ENCODE results near the gene FAM222B. TPM values are rescaled to one million over a fixed set of nuclear protein-coding genes. Genes with fewer than 3 reads are reported as not detected.
A peak's percentile ranks its signal among the peaks of the same experiment; 100 is the strongest.

Gene FAM222B
- total and polyA plus RNA-seq, 9 of the 15 experiments (the other 6 are each of a cell fraction or from before 2014, with no cell fraction given), result 4.0 to 34.6 (median 7.5) TPM

DNA sequence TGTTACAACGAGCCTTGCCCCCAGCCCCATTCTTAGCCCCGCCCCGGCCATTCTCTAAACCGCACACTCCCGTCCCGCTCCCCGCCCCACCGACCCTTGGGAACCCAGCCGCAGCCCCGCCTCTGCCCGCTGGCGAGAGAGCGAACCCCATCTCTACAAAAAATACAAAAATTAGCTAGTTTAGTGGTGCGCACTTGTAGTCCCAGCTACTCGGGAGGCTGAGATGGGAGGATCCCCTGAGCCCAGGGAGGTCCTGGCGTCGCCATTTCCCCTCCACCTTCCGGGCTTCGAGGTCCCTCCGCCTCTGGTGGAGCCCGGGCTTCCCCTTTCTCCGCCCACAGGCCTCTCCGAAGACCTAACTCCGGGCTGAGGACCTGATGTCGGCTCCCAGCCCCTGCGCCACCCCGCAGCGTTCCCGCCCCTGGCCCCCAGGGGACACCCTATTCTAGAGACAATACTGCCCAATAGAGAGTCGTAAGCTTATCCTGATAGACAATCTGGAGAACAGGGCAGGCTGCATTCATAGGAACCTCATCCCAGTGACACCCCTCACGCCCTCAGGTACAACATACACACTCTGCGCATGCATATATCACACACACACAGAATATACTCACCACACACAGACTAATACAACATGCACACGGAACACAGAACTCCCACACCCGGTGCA, 130.4 kb downstream of the FAM222B start (continued):
- peak; percentile 51 for TF ChIP-seq HMGN3 (IDR thresholded peaks at IDR 0.05; ENCODE audit: borderline replicate concordance, extremely low read depth, insufficient read length, low read depth, low read length)
- TF ChIP-seq, protein P1, sequence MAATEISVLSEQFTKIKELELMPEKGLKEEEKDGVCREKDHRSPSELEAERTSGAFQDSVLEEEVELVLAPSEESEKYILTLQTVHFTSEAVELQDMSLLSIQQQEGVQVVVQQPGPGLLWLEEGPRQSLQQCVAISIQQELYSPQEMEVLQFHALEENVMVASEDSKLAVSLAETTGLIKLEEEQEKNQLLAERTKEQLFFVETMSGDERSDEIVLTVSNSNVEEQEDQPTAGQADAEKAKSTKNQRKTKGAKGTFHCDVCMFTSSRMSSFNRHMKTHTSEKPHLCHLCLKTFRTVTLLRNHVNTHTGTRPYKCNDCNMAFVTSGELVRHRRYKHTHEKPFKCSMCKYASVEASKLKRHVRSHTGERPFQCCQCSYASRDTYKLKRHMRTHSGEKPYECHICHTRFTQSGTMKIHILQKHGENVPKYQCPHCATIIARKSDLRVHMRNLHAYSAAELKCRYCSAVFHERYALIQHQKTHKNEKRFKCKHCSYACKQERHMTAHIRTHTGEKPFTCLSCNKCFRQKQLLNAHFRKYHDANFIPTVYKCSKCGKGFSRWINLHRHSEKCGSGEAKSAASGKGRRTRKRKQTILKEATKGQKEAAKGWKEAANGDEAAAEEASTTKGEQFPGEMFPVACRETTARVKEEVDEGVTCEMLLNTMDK (IDR thresholded peaks at IDR 0.05; ENCODE audit: borderline replicate concordance, insufficient read depth, low read depth, low read length, poor library complexity, severe bottlenecking), result peak; percentile 87
- peak; percentile 23 for TF ChIP-seq CCNT2 (IDR thresholded peaks at IDR 0.05; ENCODE audit: borderline replicate concordance, extremely low read depth, insufficient read length, low read depth, low read length)
- peak; percentile 49 for TF ChIP-seq NFRKB (IDR thresholded peaks at IDR 0.05; ENCODE audit: low read depth)
- TF ChIP-seq CREM (IDR thresholded peaks at IDR 0.05; ENCODE audit: low read depth), result peak; percentile 4; the same call in 1 of the 2 replicates
- TF ChIP-seq ZEB2 (IDR thresholded peaks at IDR 0.05), result peak; percentile 49; the same call in 1 of the 2 replicates
- peak; percentile 0 for TF ChIP-seq HNRNPLL (IDR thresholded peaks at IDR 0.05; ENCODE audit: low read depth, low read length, poor library complexity, severe bottlenecking)
- no peak for TF ChIP-seq SNIP1 (IDR thresholded peaks at IDR 0.05; ENCODE audit: low read depth)
- TF ChIP-seq, protein P2, sequence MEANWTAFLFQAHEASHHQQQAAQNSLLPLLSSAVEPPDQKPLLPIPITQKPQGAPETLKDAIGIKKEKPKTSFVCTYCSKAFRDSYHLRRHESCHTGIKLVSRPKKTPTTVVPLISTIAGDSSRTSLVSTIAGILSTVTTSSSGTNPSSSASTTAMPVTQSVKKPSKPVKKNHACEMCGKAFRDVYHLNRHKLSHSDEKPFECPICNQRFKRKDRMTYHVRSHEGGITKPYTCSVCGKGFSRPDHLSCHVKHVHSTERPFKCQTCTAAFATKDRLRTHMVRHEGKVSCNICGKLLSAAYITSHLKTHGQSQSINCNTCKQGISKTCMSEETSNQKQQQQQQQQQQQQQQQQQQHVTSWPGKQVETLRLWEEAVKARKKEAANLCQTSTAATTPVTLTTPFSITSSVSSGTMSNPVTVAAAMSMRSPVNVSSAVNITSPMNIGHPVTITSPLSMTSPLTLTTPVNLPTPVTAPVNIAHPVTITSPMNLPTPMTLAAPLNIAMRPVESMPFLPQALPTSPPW (CRISPR knock-in tag; IDR thresholded peaks at IDR 0.05), result no peak
- TF ChIP-seq POLR2AphosphoS5 (IDR thresholded peaks at IDR 0.05; ENCODE audit: control insufficient read depth, insufficient read depth, low read depth, low read length), result no peak
- TF ChIP-seq, protein P3, sequence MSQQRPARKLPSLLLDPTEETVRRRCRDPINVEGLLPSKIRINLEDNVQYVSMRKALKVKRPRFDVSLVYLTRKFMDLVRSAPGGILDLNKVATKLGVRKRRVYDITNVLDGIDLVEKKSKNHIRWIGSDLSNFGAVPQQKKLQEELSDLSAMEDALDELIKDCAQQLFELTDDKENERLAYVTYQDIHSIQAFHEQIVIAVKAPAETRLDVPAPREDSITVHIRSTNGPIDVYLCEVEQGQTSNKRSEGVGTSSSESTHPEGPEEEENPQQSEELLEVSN (IDR thresholded peaks at IDR 0.05; ENCODE audit: borderline replicate concordance in 1 of 2, extremely low read depth in 1 of 2, insufficient read depth in 1 of 2, insufficient read length in 1 of 2, low read depth in 1 of 2, low read length in 1 of 2, poor library complexity in 1 of 2, severe bottlenecking in 1 of 2), result peak in 1 of 2 experiments; percentile 87
- no peak for TF ChIP-seq PML (IDR thresholded peaks at IDR 0.05; ENCODE audit: low read length)
- TF ChIP-seq PRMT5 (CRISPR knock-in tag; IDR thresholded peaks at IDR 0.05), result no peak
- peak; percentile 42; the same call in 1 of the 2 replicates for TF ChIP-seq ZNF766 (CRISPR knock-in tag; conservative IDR thresholded peaks at IDR 0.05)
- TF ChIP-seq, protein P4, sequence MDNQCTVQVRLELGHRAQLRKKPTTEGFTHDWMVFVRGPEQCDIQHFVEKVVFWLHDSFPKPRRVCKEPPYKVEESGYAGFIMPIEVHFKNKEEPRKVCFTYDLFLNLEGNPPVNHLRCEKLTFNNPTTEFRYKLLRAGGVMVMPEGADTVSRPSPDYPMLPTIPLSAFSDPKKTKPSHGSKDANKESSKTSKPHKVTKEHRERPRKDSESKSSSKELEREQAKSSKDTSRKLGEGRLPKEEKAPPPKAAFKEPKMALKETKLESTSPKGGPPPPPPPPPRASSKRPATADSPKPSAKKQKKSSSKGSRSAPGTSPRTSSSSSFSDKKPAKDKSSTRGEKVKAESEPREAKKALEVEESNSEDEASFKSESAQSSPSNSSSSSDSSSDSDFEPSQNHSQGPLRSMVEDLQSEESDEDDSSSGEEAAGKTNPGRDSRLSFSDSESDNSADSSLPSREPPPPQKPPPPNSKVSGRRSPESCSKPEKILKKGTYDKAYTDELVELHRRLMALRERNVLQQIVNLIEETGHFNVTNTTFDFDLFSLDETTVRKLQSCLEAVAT (IDR thresholded peaks at IDR 0.05), result 0 out of 4 replicates have a peak, but pooled peaks of 1 of the 2 experiments have one; percentile 55
- no peak for TF ChIP-seq ZBTB8A (IDR thresholded peaks at IDR 0.05; ENCODE audit: partially characterized antibody)
- peak; percentile 15; the same call in 1 of the 2 replicates for TF ChIP-seq MTA3 (IDR thresholded peaks at IDR 0.05; ENCODE audit: borderline replicate concordance)
- TF ChIP-seq, protein P5, sequence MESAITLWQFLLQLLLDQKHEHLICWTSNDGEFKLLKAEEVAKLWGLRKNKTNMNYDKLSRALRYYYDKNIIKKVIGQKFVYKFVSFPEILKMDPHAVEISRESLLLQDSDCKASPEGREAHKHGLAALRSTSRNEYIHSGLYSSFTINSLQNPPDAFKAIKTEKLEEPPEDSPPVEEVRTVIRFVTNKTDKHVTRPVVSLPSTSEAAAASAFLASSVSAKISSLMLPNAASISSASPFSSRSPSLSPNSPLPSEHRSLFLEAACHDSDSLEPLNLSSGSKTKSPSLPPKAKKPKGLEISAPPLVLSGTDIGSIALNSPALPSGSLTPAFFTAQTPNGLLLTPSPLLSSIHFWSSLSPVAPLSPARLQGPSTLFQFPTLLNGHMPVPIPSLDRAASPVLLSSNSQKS (CRISPR knock-in tag; IDR thresholded peaks at IDR 0.05), result no peak
- no peak for TF ChIP-seq ZNF76 (CRISPR knock-in tag; IDR thresholded peaks at IDR 0.05; ENCODE audit: borderline replicate concordance)

Data from K562 (cell line).